GM19328 (cell line): ENCODE data around the gene CIROP.
"Not testable (repeated sequence)": the region's sequence is repeated elsewhere in the genome, so short reads cannot be mapped to it uniquely, and the experiment has no call there.

Experiments
- ATAC-seq: cut with Tn5 transposase; IDR thresholded peaks from one replicate; pipeline ENCODE4 v1.9.1; 2021; ENCODE audit warnings: mild to moderate bottlenecking, moderate library complexity; ENCODE audit not compliant: unreplicated experiment

Gene CIROP

DNA sequence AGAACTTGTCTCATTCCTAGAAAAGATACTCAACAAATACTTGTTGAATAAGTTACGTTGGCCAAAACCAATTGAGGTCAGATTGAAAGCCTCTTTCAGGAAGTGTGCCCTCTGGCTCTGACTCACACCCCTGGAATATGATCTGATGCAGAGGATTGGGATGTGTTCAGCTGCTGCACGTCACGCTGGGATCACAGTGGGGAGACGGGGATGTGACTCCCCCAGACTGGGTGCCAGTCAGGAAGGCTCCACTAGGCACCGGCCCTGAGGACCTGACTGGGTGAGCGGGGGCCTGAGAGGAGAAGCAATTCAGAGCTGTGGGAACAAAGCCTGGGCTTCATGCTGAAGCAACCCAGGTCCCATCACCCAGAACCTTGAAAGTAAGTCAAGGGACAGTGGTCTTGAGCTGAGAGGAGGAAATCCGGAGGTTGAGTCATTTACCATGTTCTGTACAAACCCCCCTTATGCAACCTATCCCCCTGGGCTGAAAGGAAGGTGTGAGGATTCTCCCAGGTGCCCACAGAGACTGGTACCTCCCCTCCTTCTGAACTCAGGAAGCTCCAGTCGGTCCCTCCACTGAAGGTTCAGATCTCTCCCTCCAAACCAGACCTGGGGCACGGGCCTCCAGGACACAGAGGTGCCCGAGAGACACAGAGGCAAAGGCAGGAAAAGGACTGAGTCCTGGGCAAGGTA is 10.4 kb upstream of the CIROP start:
- ATAC-seq = no peak

- ATAC-seq = no peak
These were observed 9.9 kb upstream of the CIROP start for GRCh38 chr14:23114669-23115038.

- no peak for ATAC-seq
These were observed 9.3 kb upstream of the CIROP start for GRCh38 chr14:23114120-23114458.

- ATAC-seq = no peak
These were observed 8.8 kb upstream of the CIROP start for GRCh38 chr14:23113431-23114119.

DNA sequence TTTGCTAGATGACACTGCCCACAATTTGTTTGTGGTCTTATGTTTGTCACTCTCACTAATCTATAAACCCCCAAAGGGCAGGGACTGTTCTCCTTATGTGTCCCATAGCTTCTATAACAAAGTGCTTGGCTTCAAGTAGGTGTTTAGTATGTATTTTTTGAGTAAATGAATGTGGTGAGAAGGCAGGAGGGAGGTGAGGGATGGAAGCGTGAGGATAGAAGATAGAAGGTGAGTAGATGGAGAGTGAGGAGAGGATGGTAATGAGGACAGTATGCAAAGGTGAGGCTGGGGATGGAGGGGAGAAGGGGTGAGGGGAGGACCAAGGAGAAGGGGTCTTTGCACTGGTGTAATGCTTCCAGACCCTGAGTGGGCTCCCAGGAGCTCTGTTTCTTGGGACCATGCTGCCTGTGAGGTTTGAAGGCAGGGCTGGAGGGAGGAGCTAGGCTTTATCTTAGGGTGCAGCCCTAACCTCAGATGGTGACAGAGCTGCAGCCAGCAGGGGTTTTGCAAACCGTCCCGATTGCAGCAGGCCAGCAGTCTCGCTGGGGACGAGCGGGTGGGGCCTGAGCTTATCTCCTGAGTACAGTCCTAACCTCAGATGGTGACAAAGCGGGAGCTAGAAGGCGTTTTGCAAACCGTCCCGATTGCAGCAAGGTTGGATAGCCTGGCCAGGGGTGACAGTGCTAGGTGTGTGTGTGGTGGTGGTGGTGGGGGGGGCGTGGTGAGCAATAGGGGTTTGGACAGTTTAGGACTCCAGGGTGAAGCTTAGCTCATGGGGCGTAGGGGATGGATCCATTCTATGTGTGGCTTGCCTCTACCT is 7.8 kb upstream of the CIROP start:
- ATAC-seq = no peak

DNA sequence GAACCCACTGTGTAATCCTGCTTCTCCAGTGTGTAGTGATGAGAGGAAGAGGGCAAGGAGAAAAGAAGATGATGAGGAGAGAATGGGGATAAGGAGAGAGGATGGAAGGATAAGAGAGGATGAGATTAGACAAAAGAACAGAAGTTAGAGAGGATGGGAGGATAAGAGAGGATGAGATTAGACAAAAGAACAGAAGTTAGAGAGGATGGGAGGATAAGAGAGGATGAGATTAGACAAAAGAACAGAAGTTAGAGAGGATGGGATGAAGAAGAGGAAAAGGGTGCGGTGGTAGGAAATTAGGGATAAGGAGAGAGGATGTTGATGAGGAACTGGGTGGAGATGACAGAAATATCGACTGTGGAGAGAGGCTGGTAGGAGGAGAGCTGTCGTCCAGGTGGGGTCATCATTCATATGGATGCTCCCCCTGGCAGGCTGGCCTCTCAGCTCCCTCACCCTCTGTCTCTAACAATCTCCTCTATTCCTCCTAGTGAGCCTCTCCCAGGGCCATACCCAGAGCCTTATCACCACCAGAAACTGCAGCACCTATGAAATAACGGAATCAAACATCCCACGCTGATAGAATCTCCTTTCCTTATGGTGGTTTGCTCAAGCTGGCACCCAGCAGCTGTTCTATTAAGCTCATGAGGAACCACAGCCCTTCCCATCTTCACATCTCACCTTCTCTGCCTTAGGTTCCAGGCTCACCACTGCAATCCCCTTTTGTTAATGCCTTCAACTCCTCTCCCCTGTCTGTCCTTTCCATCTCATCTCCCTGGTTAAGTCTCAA is 6.0 kb upstream of the CIROP start:
- no peak for ATAC-seq

- no peak for ATAC-seq
These were observed 5.0 kb upstream of the CIROP start for GRCh38 chr14:23109769-23110168.

DNA sequence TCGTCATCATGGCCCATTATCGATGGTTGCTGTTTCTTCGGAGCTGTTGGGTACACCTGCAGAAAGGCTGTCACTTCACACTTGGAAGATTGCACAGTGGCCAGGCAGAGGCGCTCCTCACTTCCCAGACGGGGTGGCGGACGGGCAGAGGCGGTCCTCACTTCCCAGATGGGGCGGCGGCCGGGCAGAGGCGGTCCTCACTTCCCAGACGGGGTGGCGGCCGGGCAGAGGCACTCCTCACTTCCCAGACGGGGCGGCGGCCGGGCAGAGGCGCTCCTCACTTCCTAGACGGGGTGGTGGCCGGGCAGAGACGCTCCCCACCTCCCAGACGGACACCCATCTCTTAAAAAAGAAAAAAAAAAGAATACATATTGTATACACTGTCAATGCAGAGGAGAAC is 3.4 kb upstream of the CIROP start:
- not testable (repeated sequence) for ATAC-seq

GRCh38 chr14:23107620-23108019 is 2.8 kb upstream of the CIROP start:
- ATAC-seq = not testable (repeated sequence)

- ATAC-seq = no peak
These were observed 1.9 kb upstream of the CIROP start for GRCh38 chr14:23106747-23107045.

- no peak for ATAC-seq
These were observed 597 bp upstream of the CIROP start for GRCh38 chr14:23105348-23105824.

GRCh38 chr14:23104070-23104590 is 659 bp downstream of the CIROP start:
- no peak for ATAC-seq

DNA sequence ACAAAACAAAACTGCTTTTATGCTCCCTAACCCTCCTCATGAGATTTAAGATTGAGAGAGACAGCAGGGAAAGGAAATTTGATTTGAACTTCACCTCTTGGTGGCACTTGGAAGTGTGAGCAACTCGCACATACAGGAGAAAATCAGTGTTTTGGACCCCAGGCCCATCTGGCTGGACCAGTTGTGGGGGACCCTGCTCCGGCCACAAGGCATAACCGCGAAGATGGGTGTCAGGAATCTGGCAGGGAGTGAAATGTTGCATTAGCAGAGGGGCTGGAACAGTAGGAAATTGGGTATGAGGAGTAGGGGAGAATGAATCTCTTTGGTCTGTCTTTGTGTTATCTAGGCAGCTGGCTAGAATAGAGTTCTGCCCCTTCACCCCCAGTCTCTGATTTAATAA is 1.2 kb downstream of the CIROP start:
- no peak for ATAC-seq

DNA sequence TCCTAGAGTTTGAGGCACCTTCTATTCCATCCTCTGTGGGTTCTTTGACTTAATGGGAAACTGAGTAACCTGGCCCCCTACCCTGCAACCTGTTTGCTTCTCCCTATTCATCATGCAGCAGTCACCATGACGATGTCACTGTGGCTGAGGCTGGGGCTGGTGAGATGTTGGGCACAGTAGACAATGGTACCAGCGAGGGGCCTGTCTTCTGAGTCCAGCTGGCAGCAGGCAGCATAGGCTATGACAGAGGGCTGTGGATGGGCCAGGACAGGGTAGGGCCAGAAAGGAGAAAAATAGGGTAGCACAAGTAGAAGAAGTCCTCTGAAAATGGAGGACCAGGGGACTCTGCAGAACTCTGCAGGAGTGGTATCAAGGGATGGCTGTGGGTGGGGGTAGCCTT is 2.0 kb downstream of the CIROP start:
- no peak for ATAC-seq

- ATAC-seq = no peak
These were observed 2.7 kb downstream of the CIROP start for GRCh38 chr14:23101986-23102625.

DNA sequence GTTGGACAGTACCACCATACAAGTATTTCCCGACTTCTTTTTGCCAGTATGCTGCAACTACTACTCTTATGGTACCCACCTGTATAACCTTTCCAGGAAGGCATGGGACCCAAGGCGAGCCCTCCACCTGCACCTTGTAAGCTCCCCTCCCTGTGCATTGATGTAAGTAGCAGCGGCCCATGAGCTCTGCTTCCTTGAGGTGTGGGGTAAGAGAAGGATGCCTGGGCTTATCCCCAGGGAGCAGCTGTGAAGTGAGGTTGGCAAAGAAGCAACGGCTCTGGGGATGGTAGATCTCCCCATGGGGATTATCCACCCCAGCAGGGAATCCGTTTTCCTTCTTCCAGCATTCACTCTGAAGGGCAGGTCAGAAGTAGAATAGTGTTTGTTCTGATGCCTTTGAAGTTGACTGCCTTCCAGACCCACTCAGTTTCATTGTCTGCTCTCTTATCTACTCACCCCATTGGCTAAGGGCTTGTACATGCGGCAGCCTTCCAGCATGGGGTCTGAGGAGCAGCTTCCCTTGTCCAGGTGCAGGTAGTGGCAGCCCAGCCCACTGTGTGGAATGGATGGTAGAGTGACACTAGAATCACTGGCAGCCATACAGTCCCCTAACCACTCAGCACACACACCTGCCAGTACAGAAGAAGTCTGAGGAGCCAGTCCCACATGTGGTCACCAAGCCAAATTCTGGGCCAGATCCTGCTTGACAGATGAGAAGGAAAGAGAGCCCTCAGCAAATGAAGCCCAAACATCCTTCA is 3.4 kb downstream of the CIROP start:
- no peak for ATAC-seq

GRCh38 chr14:23099212-23099861 is 5.5 kb downstream of the CIROP start:
- no peak for ATAC-seq

- ATAC-seq = no peak
These were observed 7.0 kb downstream of the CIROP start for GRCh38 chr14:23097786-23098185.
